D721Med (cell line): ENCODE measurements around the gene BCL7C.

Source experiments
- DNase-seq: peaks from one replicate; pipeline ENCODE4 v3.0.0; 2011; ENCODE audit warnings: low spot score; ENCODE audit not compliant: insufficient read length
- FAIRE-seq: peaks from 2 replicates; lab custom pipeline; 2011; peaks lifted over from hg19 to GRCh38; lab: Jason Lieb, UNC
- TF ChIP-seq, protein P1 (sequence below): IDR thresholded peaks from 2 replicates; pipeline ENCODE4 v1.5.1; 2012; ENCODE audit warnings: mild to moderate bottlenecking, control low read depth; ENCODE audit not compliant: insufficient read depth; ENCODE audit errors: missing control alignments

The BCL7C gene

DNA sequence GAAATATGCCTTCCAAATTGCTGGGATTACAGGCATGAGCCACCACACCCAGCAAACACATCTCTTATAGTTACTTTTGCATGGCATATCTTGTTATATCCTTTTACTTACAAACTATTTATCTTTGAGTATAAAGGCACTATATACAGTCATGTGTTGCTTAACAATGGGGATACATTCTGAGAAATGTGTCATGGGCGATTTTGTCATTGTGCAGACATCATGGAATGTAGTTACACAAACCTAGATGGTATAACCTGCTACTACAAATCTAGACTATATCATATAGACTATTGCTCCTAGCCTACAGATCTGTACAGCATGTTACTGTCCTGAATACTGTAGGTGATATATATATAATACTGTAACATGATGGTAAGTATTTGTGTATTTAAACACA is 43.6 kb downstream of the BCL7C start:
- no peak for FAIRE-seq
- DNase-seq = no peak
- TF ChIP-seq, protein P1, sequence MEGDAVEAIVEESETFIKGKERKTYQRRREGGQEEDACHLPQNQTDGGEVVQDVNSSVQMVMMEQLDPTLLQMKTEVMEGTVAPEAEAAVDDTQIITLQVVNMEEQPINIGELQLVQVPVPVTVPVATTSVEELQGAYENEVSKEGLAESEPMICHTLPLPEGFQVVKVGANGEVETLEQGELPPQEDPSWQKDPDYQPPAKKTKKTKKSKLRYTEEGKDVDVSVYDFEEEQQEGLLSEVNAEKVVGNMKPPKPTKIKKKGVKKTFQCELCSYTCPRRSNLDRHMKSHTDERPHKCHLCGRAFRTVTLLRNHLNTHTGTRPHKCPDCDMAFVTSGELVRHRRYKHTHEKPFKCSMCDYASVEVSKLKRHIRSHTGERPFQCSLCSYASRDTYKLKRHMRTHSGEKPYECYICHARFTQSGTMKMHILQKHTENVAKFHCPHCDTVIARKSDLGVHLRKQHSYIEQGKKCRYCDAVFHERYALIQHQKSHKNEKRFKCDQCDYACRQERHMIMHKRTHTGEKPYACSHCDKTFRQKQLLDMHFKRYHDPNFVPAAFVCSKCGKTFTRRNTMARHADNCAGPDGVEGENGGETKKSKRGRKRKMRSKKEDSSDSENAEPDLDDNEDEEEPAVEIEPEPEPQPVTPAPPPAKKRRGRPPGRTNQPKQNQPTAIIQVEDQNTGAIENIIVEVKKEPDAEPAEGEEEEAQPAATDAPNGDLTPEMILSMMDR = no peak

DNA sequence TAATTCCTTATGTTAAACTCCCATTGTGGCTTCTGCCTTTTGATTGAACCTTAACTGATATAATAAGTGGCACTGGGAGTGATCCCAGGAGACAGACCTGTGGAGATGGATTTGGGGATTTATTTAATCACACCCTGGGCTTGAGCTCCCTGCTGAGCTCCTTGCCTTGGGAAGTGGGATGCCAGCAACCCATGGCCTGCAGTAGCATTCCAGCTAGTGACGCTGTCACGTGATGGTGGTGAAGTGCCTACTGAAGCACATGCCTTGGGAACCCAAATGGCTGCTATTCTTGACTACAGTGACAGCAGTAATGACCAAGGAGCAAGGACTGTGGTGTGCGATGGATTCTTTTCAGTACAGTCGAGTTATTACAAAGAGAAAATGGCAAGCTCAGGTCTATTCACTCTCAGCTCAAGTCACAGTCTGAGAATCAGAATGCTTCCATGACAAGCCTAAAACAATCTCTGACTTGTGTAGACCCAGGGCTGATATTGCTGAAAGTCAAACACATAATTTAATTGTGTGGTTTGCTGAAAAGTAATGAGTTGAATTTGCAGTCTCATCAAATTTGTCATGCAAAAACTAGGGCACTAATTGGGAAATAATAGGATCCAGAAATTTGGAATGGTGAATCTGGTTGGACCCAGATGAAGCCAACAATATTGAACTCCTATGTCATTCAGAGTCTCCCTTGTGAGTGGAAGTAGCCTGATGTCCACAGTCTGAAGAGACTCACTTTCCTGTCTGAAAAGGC is 47.1 kb downstream of the BCL7C start:
- TF ChIP-seq, protein P1 = no peak
- no peak for FAIRE-seq
- peak; percentile 44 for DNase-seq

DNA sequence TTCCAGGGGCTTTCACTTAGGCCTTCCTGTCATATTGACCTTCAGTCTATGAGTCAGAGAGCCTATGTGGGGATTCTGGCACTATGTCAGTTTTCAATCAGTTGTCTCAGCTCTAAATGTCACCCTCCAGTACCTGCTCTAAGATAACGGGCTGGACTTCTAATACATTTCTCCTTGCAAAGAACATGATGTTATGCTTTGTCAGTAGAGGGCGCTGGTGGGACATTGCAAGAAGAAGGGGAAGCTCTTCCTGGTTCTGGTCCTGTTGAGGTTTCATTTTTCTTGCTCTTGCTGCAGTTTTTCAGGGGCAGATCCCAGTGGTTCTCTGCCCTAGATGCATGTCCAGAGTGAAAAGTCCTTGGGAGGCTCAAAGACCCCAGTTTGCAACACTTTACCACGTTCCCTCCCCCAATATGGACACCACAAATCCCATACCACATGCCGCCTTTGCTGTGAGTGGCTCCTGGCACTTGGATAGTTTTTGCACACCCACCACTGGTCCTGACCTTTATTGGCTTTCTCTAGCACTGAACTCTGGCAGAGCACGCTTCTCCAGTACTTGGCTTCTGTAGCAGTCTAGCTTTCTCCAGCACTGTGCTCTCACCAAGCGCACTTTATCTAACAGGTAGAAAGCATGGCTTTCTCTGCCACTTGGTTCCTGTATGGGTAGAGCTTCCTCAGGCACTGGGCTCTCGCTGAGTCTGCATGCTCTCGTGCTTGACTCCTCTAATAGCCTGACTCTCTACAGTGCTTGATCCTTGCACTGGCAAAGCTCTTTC is 49.0 kb downstream of the BCL7C start:
- FAIRE-seq (no peak), DNase-seq (peak; percentile 71)
- TF ChIP-seq, protein P1 = peak; percentile 95

GRCh38 chr16:30844346-30844670 is 49.6 kb downstream of the BCL7C start:
- no peak for DNase-seq
- TF ChIP-seq, protein P1 = no peak
- no peak for FAIRE-seq

DNA sequence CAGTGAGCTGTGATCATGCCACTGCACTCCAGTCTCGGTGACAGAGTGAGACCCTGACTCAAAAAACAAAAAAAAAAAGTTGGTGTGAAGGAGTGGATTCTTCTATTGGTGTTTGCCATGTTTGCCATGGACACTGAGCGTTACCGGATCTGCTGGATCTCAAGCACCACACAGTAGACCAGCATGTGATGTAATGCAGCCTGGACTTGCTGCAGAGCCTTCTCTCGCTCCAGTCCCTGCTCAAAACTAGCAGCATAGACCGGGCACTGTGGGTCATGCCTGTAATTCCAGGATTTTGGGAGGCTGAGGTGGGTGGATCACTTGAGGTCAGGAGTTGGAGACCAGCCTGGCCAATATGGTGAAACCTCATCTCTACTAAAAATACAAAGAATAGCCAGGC is 50.4 kb downstream of the BCL7C start:
- DNase-seq (no peak), FAIRE-seq (no peak)
- TF ChIP-seq, protein P1 = no peak

- FAIRE-seq (no peak), DNase-seq (no peak)
- TF ChIP-seq, protein P1 = no peak
Measured at GRCh38 chr16:30842971-30843370, 50.9 kb downstream of the BCL7C start.

DNA sequence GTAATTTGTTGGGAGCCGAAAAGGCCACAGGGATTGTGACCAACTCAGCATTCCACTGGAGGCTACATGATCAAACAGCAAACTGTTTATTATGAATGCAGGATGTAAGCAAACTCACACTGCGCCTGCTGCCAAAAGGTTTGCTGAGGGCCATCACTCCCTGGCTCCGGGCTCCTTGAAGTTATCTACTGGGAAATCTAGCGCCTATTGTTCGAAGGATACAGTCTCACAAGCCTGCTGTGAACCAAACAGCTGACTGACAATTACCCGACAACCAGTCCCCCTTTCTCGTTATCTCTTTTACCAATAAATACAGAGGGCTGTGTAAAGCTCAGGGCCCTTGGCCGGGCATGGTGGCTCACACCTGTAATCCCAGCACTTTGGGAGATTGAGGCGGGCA is 52.5 kb downstream of the BCL7C start:
- FAIRE-seq (no peak), DNase-seq (no peak)
- TF ChIP-seq, protein P1 = no peak
